Neural progenitor cell (in vitro differentiated cells): ENCODE data around the gene GET3. TPM values are rescaled to one million over a fixed set of nuclear protein-coding genes. Genes with fewer than 3 reads are reported as not detected.

Experiments
- DNase-seq: peaks from one replicate; pipeline ENCODE4 v3.0.0-alpha.2; 2016; ENCODE audit warnings: low spot score
- H2AFZ ChIP-seq: fragments of 200-600 bp; sonication (generic); replicated peaks from 2 replicates; pipeline ENCODE4 v1.6.1; 2016; ENCODE audit warnings: antibody characterized with exemption
- H3F3A ChIP-seq: fragments of 200-600 bp; sonication (generic); 2 replicates; pipeline ENCODE4 v1.6.1; 2016; ENCODE audit warnings: antibody characterized with exemption, low read depth
- H3K27ac ChIP-seq: fragments of 200-600 bp; sonication (generic); 2 replicates; pipeline ENCODE4 v1.5.1; 2016; ENCODE audit warnings: mild to moderate bottlenecking
- H3K27me3 ChIP-seq: fragments of 200-600 bp; sonication (generic); 2 replicates; pipeline ENCODE4 v1.6.1; 2016; ENCODE audit warnings: mild to moderate bottlenecking, moderate library complexity
- H3K36me3 ChIP-seq: fragments of 200-600 bp; sonication (generic); 2 replicates; pipeline ENCODE4 v1.5.1; 2016
- H3K4me1 ChIP-seq: fragments of 200-600 bp; sonication (generic); 2 replicates; pipeline ENCODE4 v1.6.1; 2016; ENCODE audit warnings: mixed run types
- H3K4me2 ChIP-seq: fragments of 200-600 bp; sonication (generic); 2 replicates; pipeline ENCODE4 v1.6.1; 2016
- H3K4me3 ChIP-seq: fragments of 200-600 bp; sonication (generic); 2 replicates; pipeline ENCODE4 v1.5.1; 2016
- H3K79me2 ChIP-seq: fragments of 200-600 bp; sonication (generic); 2 replicates; pipeline ENCODE4 v1.6.1; 2016; ENCODE audit warnings: low read depth
- H3K9ac ChIP-seq: fragments of 200-600 bp; sonication (generic); 2 replicates; pipeline ENCODE4 v1.6.1; 2016
- H3K9me3 ChIP-seq: fragments of 200-600 bp; sonication (generic); 2 replicates; pipeline ENCODE4 v1.5.1; 2016; ENCODE audit warnings: low read depth
- H4K20me1 ChIP-seq: fragments of 200-600 bp; sonication (generic); 2 replicates; pipeline ENCODE4 v1.6.1; 2016; ENCODE audit warnings: low read depth
- H3K27ac Mint-ChIP-seq: 3 replicates; pipeline ENCODE4 v1.8.0; 2021; ENCODE audit warnings: mixed read lengths
- H3K27me3 Mint-ChIP-seq: 2 replicates; pipeline ENCODE4 v1.8.0; 2022; ENCODE audit warnings: low read depth, mild to moderate bottlenecking, inconsistent platforms, moderate library complexity, mixed read lengths; ENCODE audit not compliant: insufficient read depth
- H3K36me3 Mint-ChIP-seq: 3 replicates; pipeline ENCODE4 v1.8.0; 2021; ENCODE audit warnings: mixed read lengths
- H3K4me1 Mint-ChIP-seq: 3 replicates; pipeline ENCODE4 v1.8.0; 2021; ENCODE audit warnings: mixed read lengths
- H3K4me3 Mint-ChIP-seq: 3 replicates; pipeline ENCODE4 v1.8.0; 2021; ENCODE audit warnings: mild to moderate bottlenecking, moderate library complexity, mixed read lengths
- H3K9me3 Mint-ChIP-seq: 3 replicates; pipeline ENCODE4 v1.8.0; 2020; ENCODE audit warnings: mixed read lengths
- CTCF ChIP-seq: fragments of 200-600 bp; sonication (generic); IDR thresholded peaks from 2 replicates; pipeline ENCODE4 v1.5.1; 2017; ENCODE audit warnings: antibody characterized with exemption, mild to moderate bottlenecking
- EZH2 ChIP-seq: fragments of 200-600 bp; sonication (generic); IDR thresholded peaks from 2 replicates; pipeline ENCODE4 v1.6.1; 2017; ENCODE audit warnings: antibody characterized with exemption, mild to moderate bottlenecking, moderate library complexity
- EZH2phosphoT487 ChIP-seq: fragments of 200-600 bp; sonication (generic); IDR thresholded peaks from 2 replicates; pipeline ENCODE4 v1.6.1; 2017; ENCODE audit warnings: antibody characterized with exemption
- total RNA-seq: library from RNA; depleted of rRNA; stranded (reverse); fragments of >200 nt; gene quantifications from 2 replicates; pipeline ENCODE4 v1.2.3, GENCODE V29; 2015; ENCODE audit warnings: low replicate concordance

Gene GET3
- total RNA-seq, 1 donor from 2014 or later: 62.9 TPM

- Mint-ChIP-seq H3K27me3 (no peaks in the 10 kb centered on the region), H3K36me3 (peaks cover 33% of the 10 kb centered on the region)
Observed at GRCh38 chr19:12715929-12716328, 21.4 kb upstream of the GET3 start.

GRCh38 chr19:12720296-12720695 lies 17.0 kb upstream of the GET3 start:
- DNase-seq: no peak
- Mint-ChIP-seq H3K27ac (peak overlapping the region; percentile 16), H3K4me1 (peaks cover 22% of the 10 kb centered on the region), H3K36me3 (peaks cover 16% of the 10 kb centered on the region), H3K27me3 (peaks cover 11% of the 10 kb centered on the region), H3K4me3 (peak overlapping the region; percentile 81), H3K9me3 (no peaks in the 10 kb centered on the region)
- Histone ChIP-seq H3K27ac (no peak overlapping the region), H3K79me2 (peaks cover 86% of the 10 kb centered on the region), H3K4me1 (peaks cover 6% of the 10 kb centered on the region), H3K9ac (peak overlapping the region; percentile 72), H3K27me3 (no peaks in the 10 kb centered on the region), H3K36me3 (peaks cover 3% of the 10 kb centered on the region), H3K4me2 (peak overlapping the region; percentile 94), H3K9me3 (no peaks in the 10 kb centered on the region), H4K20me1 (peaks cover 39% of the 10 kb centered on the region), H3K4me3 (peak overlapping the region; percentile 66), H3F3A (peaks cover 46% of the 10 kb centered on the region), H2AFZ (no peak overlapping the region)
- no peak for TF ChIP-seq EZH2
- no peak for TF ChIP-seq CTCF
- TF ChIP-seq EZH2phosphoT487: no peak

More at GRCh38 chr19:12715929-12716328, 21.4 kb upstream of the GET3 start:
- Mint-ChIP-seq H3K4me3 (no peak overlapping the region), H3K4me1 (peaks cover 5% of the 10 kb centered on the region), H3K27ac (no peak overlapping the region), H3K9me3 (no peaks in the 10 kb centered on the region)
- DNase-seq: no peak
- peaks cover 36% of the 10 kb centered on the region for H4K20me1 ChIP-seq
- peaks cover 54% of the 10 kb centered on the region for H3K79me2 ChIP-seq
- H3K4me2 ChIP-seq: no peak overlapping the region
- no peak overlapping the region for H2AFZ ChIP-seq
- no peaks in the 10 kb centered on the region for H3K27me3 ChIP-seq
- H3K4me3 ChIP-seq: no peak overlapping the region
- H3K9me3 ChIP-seq: no peaks in the 10 kb centered on the region
- no peak for TF ChIP-seq EZH2
- H3K9ac ChIP-seq: no peak overlapping the region
- peaks cover 3% of the 10 kb centered on the region for H3K36me3 ChIP-seq
- peaks cover 6% of the 10 kb centered on the region for H3K4me1 ChIP-seq
- H3K27ac ChIP-seq: no peak overlapping the region
- peaks cover 53% of the 10 kb centered on the region for H3F3A ChIP-seq

GRCh38 chr19:12720851-12721655 lies 16.2 kb upstream of the GET3 start:
- Histone ChIP-seq H3K27ac (peak overlapping the region; percentile 87), H3K4me2 (peak overlapping the region; percentile 94), H3K9ac (peak overlapping the region; percentile 72), H3F3A (peaks cover 51% of the 10 kb centered on the region), H3K27me3 (no peaks in the 10 kb centered on the region), H2AFZ (no peak overlapping the region), H4K20me1 (peaks cover 36% of the 10 kb centered on the region), H3K4me3 (peak overlapping the region; percentile 66), H3K4me1 (peaks cover 6% of the 10 kb centered on the region), H3K36me3 (peaks cover 3% of the 10 kb centered on the region), H3K9me3 (no peaks in the 10 kb centered on the region), H3K79me2 (peaks cover 81% of the 10 kb centered on the region)
- DNase-seq: peak; percentile 47
- peaks cover 22% of the 10 kb centered on the region for H3K4me1 Mint-ChIP-seq
- no peaks in the 10 kb centered on the region for H3K9me3 Mint-ChIP-seq
- peaks cover 13% of the 10 kb centered on the region for H3K36me3 Mint-ChIP-seq
- H3K27me3 Mint-ChIP-seq: peaks cover 11% of the 10 kb centered on the region
- peak overlapping the region; percentile 99 for H3K27ac Mint-ChIP-seq
- TF ChIP-seq CTCF: no peak
- no peak for TF ChIP-seq EZH2phosphoT487
- no peak for TF ChIP-seq EZH2
- H3K4me3 Mint-ChIP-seq: peak overlapping the region; percentile 98
